Measurements from ENCODE around the gene UQCC2. TPM values are rescaled to one million over a fixed set of nuclear protein-coding genes. Genes with fewer than 3 reads are reported as not detected.

The UQCC2 gene
- total and polyA plus RNA-seq, 2 of the 4 experiments (the other 2 are of a cell fraction): 13.8 to 34.5 TPM

GRCh38 chr6:33746651-33747100 is 35.2 kb upstream of the UQCC2 start, which contains the start of gene IP6K3:
TSS of gene IP6K3 (minus strand) at chr6:33746905. CDS start at chr6:33735476, 11,429 bp downstream.
- TF ChIP-seq CHD1 (IDR thresholded peaks at IDR 0.05; ENCODE audit: low read depth, low read length) (no peak), RFX5 (IDR thresholded peaks at IDR 0.05; ENCODE audit: low read depth, low read length) (no peak), FOS (IDR thresholded peaks at IDR 0.05; ENCODE audit: low read depth, low read length) (no peak), MAZ (IDR thresholded peaks at IDR 0.05; ENCODE audit: borderline replicate concordance, low read depth, low read length) (no peak), NFE2L2 (IDR thresholded peaks at IDR 0.05; ENCODE audit: low read depth, low read length) (no peak)
- intact Hi-C loops (cut with micrococcal nuclease): no loop called here
- Histone ChIP-seq H3K18ac (ENCODE audit: low read depth, low read length) (peak within 1 kb of the TSS; percentile 85), H2BK5ac (ENCODE audit: low read depth, low read length, poor library complexity, severe bottlenecking) (peak within 1 kb of the TSS; percentile 65), H3K27me3 (ENCODE audit: control insufficient read depth, insufficient read depth, low read length) (peaks cover 6% of the 10 kb centered on the region; the same call in 1 of the 2 replicates), H3K9me3 (ENCODE audit: control insufficient read depth, insufficient read depth, low read length) (no peaks in the 10 kb centered on the region), H3K79me1 (ENCODE audit: low read depth in 1 of 2, low read length in 2 of 2) (no peaks in the 10 kb centered on the region; a peak in 1 of 4 replicates), H3K36me3 (ENCODE audit: control insufficient read depth, insufficient read depth, low read length) (no peaks in the 10 kb centered on the region), H3K4me1 (ENCODE audit: control insufficient read depth, insufficient read depth, low read length) (peaks cover 33% of the 10 kb centered on the region), H3K4me2 (ENCODE audit: low read depth, low read length) (peak within 1 kb of the TSS; percentile 69), H3K9ac (ENCODE audit: low read depth, low read length) (no peak within 1 kb of the TSS; the same call in none of the 2 replicates), H3K27ac (ENCODE audit: insufficient read depth, low read length) (peak within 1 kb of the TSS; percentile 30), H3K4ac (ENCODE audit: low read depth, low read length) (peak within 1 kb of the TSS; percentile 92), H3K23ac (ENCODE audit: low read depth, low read length) (peak within 1 kb of the TSS; percentile 74), H3K14ac (replicated peaks; ENCODE audit: low read depth, low read length) (peak within 1 kb of the TSS; percentile 94), H2AK9ac (replicated peaks; ENCODE audit: low read depth, low read length, poor library complexity) (peak within 1 kb of the TSS; percentile 92), H2AK5ac (ENCODE audit: low read depth, low read length) (peak within 1 kb of the TSS; percentile 88), H4K8ac (ENCODE audit: low read depth in 2 of 2, low read length in 2 of 2) (peak within 1 kb of the TSS; percentile 77 to 96), H3K9me1 (ENCODE audit: insufficient read depth, low read length) (peaks cover 10% of the 10 kb centered on the region), H4K91ac (ENCODE audit: insufficient read depth, low read depth, low read length) (peak within 1 kb of the TSS; percentile 91), H4K20me1 (ENCODE audit: insufficient read depth, low read length) (peaks cover 3% of the 10 kb centered on the region; the same call in 1 of the 2 replicates), H2AFZ (replicated peaks; ENCODE audit: low read length, poor library complexity) (peak within 1 kb of the TSS; percentile 86), H3K4me3 (ENCODE audit: insufficient read depth, low read depth, low read length) (no peak within 1 kb of the TSS), H4K5ac (ENCODE audit: low read depth, low read length) (peak within 1 kb of the TSS; percentile 72), H2BK20ac (ENCODE audit: low read depth, low read length) (peak within 1 kb of the TSS; percentile 87), H2BK15ac (ENCODE audit: low read depth, low read length) (peak within 1 kb of the TSS; percentile 95; the same call in 2 of the 3 replicates), H3K56ac (ENCODE audit: extremely low read depth, insufficient read depth, low read length) (no peak within 1 kb of the TSS), H2BK120ac (ENCODE audit: low read depth, low read length) (peak within 1 kb of the TSS; percentile 96)
- dilution Hi-C loops (cut with HindIII; ENCODE audit: low sequenced_read_pairs, unreplicated experiment): no loop called here
- CTCF ChIA-PET: interaction anchor here (2.0 to 5.0 kb wide), 3 partner anchors 15 to 281 kb away, joined by 10 to 29 read pairs (median 17); no protein-coding TSS in a partner anchor
- DNase-seq (no peak), ATAC-seq (ENCODE audit: low read depth) (peak; percentile 25)
- 33% methylated on average over 6 of the region's 10 CpGs; no CpG with 5 or more reads in 1 of the 2 experiments for WGBS, 2 experiments (ENCODE audit: extremely low coverage in 2 of 2, insufficient read length in 1 of 2)
- no TSS peak for BruUV-seq (replicated peaks)
- POLR2A ChIA-PET (ENCODE audit: unreplicated experiment): no interaction called here
- in situ Hi-C loops (cut with MboI; ENCODE audit: low sequenced_read_pairs): no loop called here

All from IMR-90 (cell line).